ENCODE data around the gene HELZ. TPM values are rescaled to one million over a fixed set of nuclear protein-coding genes. Genes with fewer than 3 reads are reported as not detected.
"Not testable (repeated sequence)": the region's sequence is repeated elsewhere in the genome, so short reads cannot be mapped to it uniquely, and the experiment has no call there.

HELZ gene
- total RNA-seq, 2 donors from 2014 or later, result 51.4 to 74.7 TPM

- Histone ChIP-seq H3K36me3 (ENCODE audit: control insufficient read depth, insufficient read depth, low read length) (peaks cover 62% of the 10 kb centered on the region), H3K27me3 (ENCODE audit: control insufficient read depth, insufficient read depth, low read length, poor library complexity, severe bottlenecking) (no peaks in the 10 kb centered on the region), H3K9me3 (ENCODE audit: control insufficient read depth, low read length) (no peaks in the 10 kb centered on the region), H3K27ac (ENCODE audit: low read depth, low read length) (no peak overlapping the region), H3K4me3 (ENCODE audit: low read length) (no peak overlapping the region), H3K4me1 (ENCODE audit: control insufficient read depth, insufficient read depth, low read length) (no peaks in the 10 kb centered on the region), H3K9ac (ENCODE audit: extremely low read depth, low read length, poor library complexity, severe bottlenecking) (no peak overlapping the region)
- DNase-seq, result no peak
- H3K9me3 Mint-ChIP-seq, result no peaks in the 10 kb centered on the region
- TF ChIP-seq, protein P1, sequence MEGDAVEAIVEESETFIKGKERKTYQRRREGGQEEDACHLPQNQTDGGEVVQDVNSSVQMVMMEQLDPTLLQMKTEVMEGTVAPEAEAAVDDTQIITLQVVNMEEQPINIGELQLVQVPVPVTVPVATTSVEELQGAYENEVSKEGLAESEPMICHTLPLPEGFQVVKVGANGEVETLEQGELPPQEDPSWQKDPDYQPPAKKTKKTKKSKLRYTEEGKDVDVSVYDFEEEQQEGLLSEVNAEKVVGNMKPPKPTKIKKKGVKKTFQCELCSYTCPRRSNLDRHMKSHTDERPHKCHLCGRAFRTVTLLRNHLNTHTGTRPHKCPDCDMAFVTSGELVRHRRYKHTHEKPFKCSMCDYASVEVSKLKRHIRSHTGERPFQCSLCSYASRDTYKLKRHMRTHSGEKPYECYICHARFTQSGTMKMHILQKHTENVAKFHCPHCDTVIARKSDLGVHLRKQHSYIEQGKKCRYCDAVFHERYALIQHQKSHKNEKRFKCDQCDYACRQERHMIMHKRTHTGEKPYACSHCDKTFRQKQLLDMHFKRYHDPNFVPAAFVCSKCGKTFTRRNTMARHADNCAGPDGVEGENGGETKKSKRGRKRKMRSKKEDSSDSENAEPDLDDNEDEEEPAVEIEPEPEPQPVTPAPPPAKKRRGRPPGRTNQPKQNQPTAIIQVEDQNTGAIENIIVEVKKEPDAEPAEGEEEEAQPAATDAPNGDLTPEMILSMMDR (conservative IDR thresholded peaks at IDR 0.05), result no peak
- H3K27me3 Mint-ChIP-seq (ENCODE audit: insufficient read depth), result no peaks in the 10 kb centered on the region
- no peaks in the 10 kb centered on the region for H3K4me1 Mint-ChIP-seq
- peaks cover 63% of the 10 kb centered on the region for H3K36me3 Mint-ChIP-seq (ENCODE audit: low read depth)
- H3K4me3 Mint-ChIP-seq, result no peak overlapping the region
- no peak overlapping the region for H3K27ac Mint-ChIP-seq
Measured at GRCh38 chr17:67105213-67105612, 139.8 kb downstream of the HELZ start.

DNA sequence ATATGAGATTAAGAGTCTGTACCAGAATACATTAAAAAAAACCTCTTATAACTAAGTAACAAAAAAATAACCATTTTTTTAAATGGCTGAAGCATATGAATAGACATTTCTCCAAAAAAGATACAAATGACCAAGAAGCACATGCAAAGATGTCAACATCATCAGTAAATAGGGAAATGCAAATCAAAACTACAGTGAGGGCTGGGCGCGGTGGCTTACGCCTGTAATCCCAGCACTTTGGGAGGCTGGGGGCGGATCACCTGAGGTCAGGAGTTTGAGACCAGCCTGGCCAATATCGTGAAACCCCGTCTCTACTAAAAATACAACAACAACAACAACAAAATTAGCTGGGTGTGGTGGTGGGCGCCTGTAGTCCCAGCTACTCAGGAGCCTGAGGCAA, 140.4 kb downstream of the HELZ start:
- WGBS, 2 experiments (ENCODE audit: insufficient coverage in 1 of 2, insufficient read length in 1 of 2), result 97 to 100% methylated on average over 5 to 7 of the region's 7 CpGs
- not testable (repeated sequence) for H3K4me1 ChIP-seq (ENCODE audit: control insufficient read depth, insufficient read depth, low read length); DNase-seq; H3K9me3 Mint-ChIP-seq; H3K27ac Mint-ChIP-seq; H3K9me3 ChIP-seq (ENCODE audit: control insufficient read depth, low read length); H3K4me3 ChIP-seq (ENCODE audit: low read length); H3K4me1 Mint-ChIP-seq; H3K27me3 ChIP-seq (ENCODE audit: control insufficient read depth, insufficient read depth, low read length, poor library complexity, severe bottlenecking); H3K4me3 Mint-ChIP-seq; H3K27ac ChIP-seq (ENCODE audit: low read depth, low read length); H3K9ac ChIP-seq (ENCODE audit: extremely low read depth, low read length, poor library complexity, severe bottlenecking); H3K27me3 Mint-ChIP-seq (ENCODE audit: insufficient read depth)
- H3K36me3 ChIP-seq (ENCODE audit: control insufficient read depth, insufficient read depth, low read length), result peaks cover 66% of the 10 kb centered on the region
- H3K36me3 Mint-ChIP-seq (ENCODE audit: low read depth), result peaks cover 66% of the 10 kb centered on the region

- TF ChIP-seq, protein P1 (conservative IDR thresholded peaks at IDR 0.05), result no peak
- Mint-ChIP-seq H3K4me1 (no peaks in the 10 kb centered on the region), H3K9me3 (no peaks in the 10 kb centered on the region), H3K4me3 (no peak overlapping the region), H3K27ac (no peak overlapping the region), H3K27me3 (ENCODE audit: insufficient read depth) (no peaks in the 10 kb centered on the region), H3K36me3 (ENCODE audit: low read depth) (peaks cover 42% of the 10 kb centered on the region)
- H3K4me1 ChIP-seq (ENCODE audit: control insufficient read depth, insufficient read depth, low read length), result no peaks in the 10 kb centered on the region
- no peak overlapping the region for H3K27ac ChIP-seq (ENCODE audit: low read depth, low read length)
- no peaks in the 10 kb centered on the region for H3K9me3 ChIP-seq (ENCODE audit: control insufficient read depth, low read length)
- H3K4me3 ChIP-seq (ENCODE audit: low read length), result no peak overlapping the region
- no peak overlapping the region for H3K9ac ChIP-seq (ENCODE audit: extremely low read depth, low read length, poor library complexity, severe bottlenecking)
- no peak for DNase-seq
- no peaks in the 10 kb centered on the region for H3K27me3 ChIP-seq (ENCODE audit: control insufficient read depth, insufficient read depth, low read length, poor library complexity, severe bottlenecking)
- H3K36me3 ChIP-seq (ENCODE audit: control insufficient read depth, insufficient read depth, low read length), result peaks cover 27% of the 10 kb centered on the region
- WGBS, 2 experiments (ENCODE audit: insufficient coverage in 1 of 2, insufficient read length in 1 of 2), result 100% methylated on average over 1 of the region's 1 CpG; no CpG with 5 or more reads in 1 of the 2 experiments
Measured at GRCh38 chr17:67098006-67098405, 147.0 kb downstream of the HELZ start.

GRCh38 chr17:67096609-67097008, 148.4 kb downstream of the HELZ start:
- no peak overlapping the region for H3K9ac ChIP-seq (ENCODE audit: extremely low read depth, low read length, poor library complexity, severe bottlenecking)
- TF ChIP-seq, protein P1 (conservative IDR thresholded peaks at IDR 0.05), result no peak
- peaks cover 23% of the 10 kb centered on the region for H3K36me3 ChIP-seq (ENCODE audit: control insufficient read depth, insufficient read depth, low read length)
- Mint-ChIP-seq H3K9me3 (no peaks in the 10 kb centered on the region), H3K36me3 (ENCODE audit: low read depth) (peaks cover 41% of the 10 kb centered on the region), H3K4me1 (no peaks in the 10 kb centered on the region), H3K27me3 (ENCODE audit: insufficient read depth) (no peaks in the 10 kb centered on the region), H3K27ac (no peak overlapping the region), H3K4me3 (no peak overlapping the region)
- no peak overlapping the region for H3K27ac ChIP-seq (ENCODE audit: low read depth, low read length)
- no peak for DNase-seq
- H3K4me1 ChIP-seq (ENCODE audit: control insufficient read depth, insufficient read depth, low read length), result no peaks in the 10 kb centered on the region
- no peaks in the 10 kb centered on the region for H3K27me3 ChIP-seq (ENCODE audit: control insufficient read depth, insufficient read depth, low read length, poor library complexity, severe bottlenecking)
- WGBS, 2 experiments (ENCODE audit: insufficient coverage in 1 of 2, insufficient read length in 1 of 2), result 100% methylated on average over 1 of the region's 1 CpG
- no peak overlapping the region for H3K4me3 ChIP-seq (ENCODE audit: low read length)
- no peaks in the 10 kb centered on the region for H3K9me3 ChIP-seq (ENCODE audit: control insufficient read depth, low read length)

All from endodermal cell (in vitro differentiated cells).